HG02763 (cell line): ENCODE results near the gene TRIM47.
A peak's percentile ranks its signal among the peaks of the same experiment; 100 is the strongest.

Experiments
- ATAC-seq: cut with Tn5 transposase; IDR thresholded peaks from one replicate; pipeline ENCODE4 v1.9.1; 2021; ENCODE audit warnings: mild to moderate bottlenecking, moderate library complexity; ENCODE audit not compliant: unreplicated experiment

The TRIM47 gene

DNA sequence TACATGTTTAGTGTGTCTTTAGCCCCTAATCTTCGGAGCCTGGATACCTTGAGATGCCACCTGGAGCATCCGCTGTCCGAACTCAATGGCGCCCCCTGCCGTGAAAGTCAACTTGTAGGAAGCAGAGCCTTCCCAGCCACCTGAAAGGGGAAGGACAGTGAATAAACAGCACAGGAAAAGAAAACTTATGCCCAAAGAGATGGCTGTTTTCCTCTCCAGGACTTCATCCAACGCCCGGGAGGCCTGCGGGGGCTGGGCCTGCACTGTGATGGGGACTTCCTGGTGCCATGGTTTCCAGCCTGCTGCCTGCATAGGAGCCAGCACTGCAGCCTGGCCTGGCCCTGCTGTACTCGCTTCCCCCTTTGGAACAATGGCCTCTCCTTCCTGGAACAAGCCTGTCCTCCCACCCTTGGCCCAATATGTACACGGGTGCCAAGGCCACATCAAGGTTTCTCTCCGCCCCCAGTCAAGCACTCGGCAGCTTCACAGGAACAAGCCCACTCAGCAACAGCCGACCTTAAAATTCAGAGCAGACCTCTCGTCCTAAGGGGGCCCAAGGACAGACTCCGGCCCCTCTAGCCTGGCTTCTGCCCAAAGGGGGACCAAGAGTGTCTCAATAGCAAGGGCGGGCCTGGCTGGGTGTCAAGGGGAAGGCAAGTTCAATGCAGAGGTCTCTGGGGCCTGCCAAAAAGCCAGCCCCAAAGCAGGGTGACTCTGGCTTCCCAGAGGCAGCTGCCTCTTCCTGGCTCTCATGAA lies 29.7 kb downstream of the TRIM47 start:
- ATAC-seq: no peak

DNA sequence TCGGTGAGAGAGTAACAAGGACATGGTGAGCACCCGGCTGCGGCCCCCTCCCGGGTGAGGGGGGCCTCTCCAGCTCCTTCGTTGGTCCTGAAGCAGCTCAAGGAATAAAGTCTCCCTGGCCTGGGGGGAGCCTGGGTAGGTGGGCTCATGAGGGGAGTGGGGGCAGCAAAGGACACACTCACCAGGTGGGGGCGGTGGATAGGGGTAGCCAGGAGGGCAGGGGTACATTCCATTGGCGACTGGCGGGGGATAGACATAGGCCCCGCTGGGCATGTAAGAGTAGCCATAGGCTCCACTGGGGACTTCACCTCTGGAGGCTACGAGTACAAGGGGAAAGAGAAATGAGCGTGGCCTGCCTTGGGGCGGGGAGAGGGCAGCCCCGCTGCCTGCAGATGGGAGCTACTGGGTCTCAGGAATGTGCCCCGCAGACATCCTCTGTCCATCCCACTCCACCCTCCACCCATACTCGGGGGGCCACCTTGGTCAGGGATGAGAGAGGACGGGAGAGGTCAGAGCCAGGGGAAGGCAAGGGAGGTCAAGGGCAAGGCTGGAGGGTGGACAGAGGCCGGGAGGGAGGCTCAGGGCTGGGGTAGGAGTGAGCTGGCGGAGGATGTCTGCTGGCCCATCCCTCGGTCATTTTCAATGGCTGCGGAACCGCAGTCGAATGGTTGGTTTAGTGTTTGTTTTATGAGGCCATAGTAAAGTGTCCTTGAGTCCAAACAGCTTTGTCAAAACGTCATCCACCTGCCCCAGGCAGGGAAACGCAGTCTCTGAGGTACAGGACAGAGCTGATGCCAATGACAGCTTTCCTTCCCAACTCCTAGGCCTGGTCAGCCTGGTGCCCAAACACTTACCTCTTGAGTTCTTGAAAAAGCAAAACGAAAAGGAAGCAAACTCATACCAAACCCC lies 30.5 kb downstream of the TRIM47 start:
- no peak for ATAC-seq

DNA sequence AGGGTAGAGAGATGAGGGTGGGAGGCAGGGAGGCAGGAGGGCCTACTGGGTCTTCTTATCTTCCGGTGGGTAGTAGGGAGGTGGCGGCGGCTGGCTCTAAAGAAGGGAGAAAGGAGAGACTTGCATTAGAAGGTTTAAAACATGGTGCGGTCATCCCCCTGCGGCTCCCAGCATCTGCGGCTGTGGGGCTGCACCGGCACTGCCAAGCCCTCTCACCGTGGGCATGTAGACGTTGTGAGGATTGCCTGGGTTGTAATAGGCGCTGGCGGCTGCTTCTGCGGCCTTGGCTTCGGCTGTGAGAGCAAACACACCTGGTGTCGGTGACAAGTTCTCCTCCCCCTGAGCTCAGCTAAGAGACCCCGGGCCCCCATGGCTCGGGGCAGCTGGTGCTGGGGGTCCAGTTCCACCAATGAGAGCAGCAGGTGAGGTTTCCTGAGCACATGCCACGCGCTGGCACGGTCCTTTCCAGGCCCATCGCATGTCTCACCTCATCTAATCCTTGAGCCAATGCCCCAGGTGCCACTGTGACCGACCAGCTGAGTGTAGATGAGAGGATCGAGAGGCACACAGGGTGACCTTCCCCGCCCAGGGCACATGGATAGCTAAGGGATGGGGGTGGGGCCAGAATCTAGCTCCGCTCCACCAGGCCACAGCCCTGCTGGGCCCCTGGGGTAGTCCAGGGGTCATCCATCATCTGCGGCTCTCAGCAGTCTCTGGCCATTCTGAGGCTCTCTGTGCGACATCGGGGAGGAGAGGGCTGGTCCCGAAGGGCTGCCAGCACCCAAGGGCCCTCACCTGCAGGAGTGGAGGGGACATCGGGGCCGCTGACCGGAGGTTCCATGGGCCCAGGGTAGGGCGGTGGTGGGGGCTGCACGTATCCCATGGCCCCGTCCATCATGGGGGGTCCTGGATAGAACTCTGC lies 31.4 kb downstream of the TRIM47 start:
- ATAC-seq: no peak

DNA sequence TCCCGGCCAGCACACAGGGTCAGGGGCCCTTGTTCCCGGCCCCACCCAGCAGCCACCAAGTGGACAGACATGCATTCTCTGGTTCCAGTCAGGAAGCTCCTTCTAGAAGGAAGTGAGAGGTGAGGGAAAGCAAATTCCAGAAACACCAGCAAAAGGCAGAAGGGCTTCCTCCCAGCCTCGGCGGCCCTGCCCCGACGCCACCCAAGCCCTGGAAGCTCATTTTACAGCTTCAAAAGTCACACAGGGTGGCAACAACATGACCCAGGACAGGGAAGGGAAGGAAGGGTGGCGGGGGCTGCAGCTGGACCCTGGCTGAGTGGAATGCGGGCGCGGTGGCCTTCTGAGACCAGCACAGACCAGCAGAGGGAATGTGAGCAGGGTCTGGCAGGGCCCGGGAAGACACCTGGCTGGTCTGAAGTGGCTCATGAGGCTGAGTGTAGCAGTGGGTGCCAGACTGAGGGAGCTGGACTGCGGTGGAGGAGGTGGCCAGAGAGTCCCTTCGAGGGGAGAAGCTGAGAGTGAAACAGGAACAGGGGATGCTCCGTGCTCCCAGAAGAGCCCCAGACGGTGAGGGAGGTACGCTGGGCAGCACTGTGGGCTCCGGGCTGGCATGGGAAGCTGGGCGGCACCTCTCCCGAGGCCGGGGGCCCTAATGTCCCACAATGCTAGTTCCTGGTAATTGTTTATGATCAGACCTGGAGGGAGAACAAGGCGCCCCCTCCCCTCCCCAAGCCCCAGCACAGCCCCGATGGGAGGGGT lies 32.3 kb downstream of the TRIM47 start:
- ATAC-seq: no peak

- peak; percentile 58 for ATAC-seq
Observed at GRCh38 chr17:75845058-75845711, 33.2 kb downstream of the TRIM47 start.

- ATAC-seq: no peak
Observed at GRCh38 chr17:75844530-75845057, 33.8 kb downstream of the TRIM47 start.

GRCh38 chr17:75843577-75844529 lies 34.5 kb downstream of the TRIM47 start, which contains the start of gene UNC13D:
TSS of gene UNC13D (minus strand) at chr17:75844404. CDS start at chr17:75844337, 67 bp downstream.
- ATAC-seq: no peak

DNA sequence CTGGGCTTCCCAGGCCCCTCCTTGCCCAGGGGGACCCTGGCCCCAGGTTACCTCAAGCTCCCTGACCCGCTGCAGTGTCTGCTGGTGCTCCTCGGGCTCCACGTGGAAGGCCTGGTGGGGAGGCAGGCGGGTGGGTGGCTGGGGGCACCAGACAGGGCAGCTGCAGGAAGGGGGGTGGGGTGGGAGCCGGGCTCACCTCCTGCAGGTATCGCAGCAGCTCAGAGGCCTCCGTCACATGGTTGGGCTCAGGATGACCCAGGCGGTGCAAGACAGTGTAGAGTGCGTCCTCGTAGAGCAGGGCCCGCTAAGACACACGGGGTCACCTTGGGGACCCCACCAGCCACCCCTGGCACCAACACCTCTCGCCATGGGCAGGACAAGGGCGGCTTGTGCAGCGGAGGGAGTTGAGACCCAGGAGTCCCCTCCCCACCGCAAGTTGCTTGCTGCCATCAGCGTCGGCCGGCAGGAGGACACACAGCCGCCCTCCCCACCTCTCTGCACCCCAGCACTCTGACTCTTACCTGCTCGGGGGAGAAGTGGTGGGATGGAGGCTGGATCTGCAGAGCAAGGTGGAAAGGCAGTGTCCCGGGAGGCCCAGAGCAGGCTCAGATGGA lies 35.3 kb downstream of the TRIM47 start:
- ATAC-seq: no peak

DNA sequence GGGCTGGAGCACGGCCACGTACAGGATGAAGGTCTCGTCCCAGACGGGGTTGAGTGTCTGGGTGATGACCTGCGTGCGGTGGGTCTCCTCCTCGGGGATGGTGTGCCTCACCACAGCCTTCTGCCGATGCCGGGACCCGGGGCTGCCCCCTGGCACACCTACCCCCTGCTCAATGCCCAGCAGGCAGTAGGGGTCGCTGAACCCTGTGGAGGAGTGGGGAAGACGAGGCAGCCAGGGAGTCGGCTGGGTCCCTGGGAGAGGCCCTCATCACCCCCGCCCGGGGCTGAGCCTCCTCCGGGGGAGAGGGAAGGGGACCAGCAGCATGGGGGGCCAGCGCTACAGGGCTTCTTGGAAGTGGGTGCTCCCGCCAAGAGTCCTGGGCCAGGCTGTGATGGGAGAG lies 36.0 kb downstream of the TRIM47 start:
- no peak for ATAC-seq

GRCh38 chr17:75840799-75841164 lies 37.6 kb downstream of the TRIM47 start:
- no peak for ATAC-seq

DNA sequence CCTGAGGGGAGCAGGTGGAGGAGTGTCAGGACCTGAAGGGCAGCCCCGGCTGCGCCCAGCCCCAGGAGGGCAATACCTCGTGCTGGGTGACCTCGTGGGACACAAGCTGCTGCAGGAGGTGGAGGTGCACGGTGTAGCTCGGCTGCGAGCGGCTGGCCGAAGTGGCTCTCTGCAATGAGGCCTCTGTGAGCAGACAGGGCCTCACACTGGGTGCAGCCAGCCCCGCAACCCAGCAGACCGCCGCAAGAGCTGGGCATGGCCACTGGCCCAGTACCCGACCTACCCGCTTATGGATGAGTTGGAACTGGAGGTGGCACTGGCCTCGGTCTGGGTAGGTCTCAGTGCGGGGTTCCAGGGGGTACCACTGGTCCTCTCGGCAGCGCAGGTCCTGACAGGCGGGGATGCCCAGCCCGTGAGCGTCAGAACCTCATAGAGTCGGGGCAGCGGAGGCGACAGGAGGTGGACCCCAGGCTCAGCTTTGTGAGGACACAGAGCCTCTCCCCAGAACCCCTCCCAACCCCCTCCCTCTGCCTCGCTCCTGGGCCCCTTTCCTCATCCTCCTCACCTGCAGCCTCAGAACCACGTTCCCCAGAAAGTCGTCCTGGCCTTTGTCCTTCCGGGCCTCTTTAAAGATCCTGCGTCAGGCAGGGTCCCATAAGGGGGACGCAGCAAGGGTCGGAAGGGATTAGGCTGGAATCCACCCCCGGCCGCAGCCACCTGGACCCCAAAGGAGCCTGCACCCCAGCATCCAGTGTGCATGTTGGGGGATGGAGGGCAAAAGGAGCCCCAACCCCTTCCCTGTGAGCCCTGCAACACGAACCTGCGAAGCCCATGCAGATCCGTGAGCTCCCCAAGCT lies 38.2 kb downstream of the TRIM47 start:
- no peak for ATAC-seq

GRCh38 chr17:75838410-75838809 lies 40.0 kb downstream of the TRIM47 start:
- ATAC-seq: no peak

DNA sequence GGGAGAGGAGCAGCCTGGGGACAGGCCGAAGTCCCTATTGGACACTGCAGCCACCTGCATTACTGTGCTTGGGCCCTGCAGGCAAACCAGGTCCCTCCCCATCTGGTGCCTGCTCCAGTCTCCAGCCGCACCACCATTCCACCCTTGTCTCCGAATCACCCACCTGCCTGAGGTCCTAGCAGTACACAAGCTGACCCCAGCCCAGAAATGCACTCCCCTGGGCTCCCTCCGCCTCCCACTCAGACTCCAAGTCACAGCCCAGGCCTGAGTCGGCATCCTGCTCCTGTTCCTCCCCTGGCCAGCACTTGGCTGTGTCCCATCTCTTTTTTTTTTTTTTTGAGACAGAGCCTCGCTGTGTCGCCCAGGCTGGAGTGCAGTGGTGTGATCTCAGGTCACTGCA lies 40.5 kb downstream of the TRIM47 start:
- ATAC-seq: no peak

GRCh38 chr17:75836605-75837004 lies 41.8 kb downstream of the TRIM47 start:
- ATAC-seq: no peak

- no peak for ATAC-seq
Observed at GRCh38 chr17:75835654-75835987, 42.8 kb downstream of the TRIM47 start.

DNA sequence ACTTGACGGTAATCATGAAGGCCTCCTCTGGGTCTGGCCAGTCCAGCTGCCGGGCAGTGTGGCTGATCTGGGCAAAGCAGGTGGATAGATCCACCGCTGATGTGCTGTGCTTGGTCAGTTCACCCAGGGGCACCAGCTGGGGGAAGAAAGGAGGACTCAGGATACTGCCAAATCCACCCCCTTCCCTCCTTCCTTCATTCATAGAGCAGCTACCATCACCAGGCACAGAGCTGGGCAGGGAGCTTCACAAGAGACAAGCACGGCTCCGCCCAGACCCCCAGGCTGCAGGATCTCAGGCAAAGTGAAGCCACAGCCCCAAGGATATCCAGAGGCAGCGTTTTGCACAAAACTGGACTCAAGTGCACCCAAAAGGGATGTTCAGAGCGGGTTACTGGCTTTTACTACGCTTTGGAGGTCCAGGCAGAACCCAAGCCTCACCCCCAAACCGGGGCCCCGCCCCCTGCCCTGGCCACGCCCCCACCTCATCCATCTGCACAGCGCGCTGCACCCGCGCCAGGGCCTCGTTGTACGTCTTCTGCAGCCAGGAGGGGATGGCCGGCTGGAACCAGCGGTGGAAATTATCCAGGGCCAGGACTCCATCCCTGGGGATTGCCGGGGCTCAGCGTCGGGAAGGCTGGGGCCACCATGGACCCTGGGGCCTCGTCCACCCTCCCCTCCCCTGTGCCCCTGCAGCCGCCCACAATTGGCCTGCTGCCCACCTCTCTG lies 43.3 kb downstream of the TRIM47 start:
- no peak for ATAC-seq
